GM18519 (cell line): ENCODE data around the gene IGSF9B.

Experiments
- ATAC-seq: cut with Tn5 transposase; IDR thresholded peaks from one replicate; pipeline ENCODE4 v1.9.1; 2021; ENCODE audit warnings: mild to moderate bottlenecking, moderate library complexity; ENCODE audit not compliant: unreplicated experiment, low FRiP score

IGSF9B gene

DNA sequence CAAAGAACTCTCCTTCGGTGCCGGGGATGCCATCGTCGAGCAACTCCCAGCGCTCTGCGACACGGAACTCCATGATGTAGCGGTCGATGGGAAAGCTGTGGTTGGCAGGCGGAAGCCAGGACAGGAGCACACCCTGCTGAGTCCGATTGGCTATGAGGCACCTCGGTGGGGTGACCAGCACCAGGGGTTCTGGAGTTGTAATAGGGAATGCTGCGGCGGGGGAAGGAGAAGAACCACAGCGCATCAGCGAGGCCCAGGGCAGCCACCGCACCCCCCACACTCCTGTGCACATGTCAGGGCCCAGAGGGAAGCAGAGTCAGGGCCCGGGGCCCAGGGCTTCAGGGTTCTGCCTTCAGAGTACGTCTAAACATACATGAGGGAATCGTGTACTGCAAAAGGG lies 31.0 kb downstream of the IGSF9B start:
- no peak for ATAC-seq

DNA sequence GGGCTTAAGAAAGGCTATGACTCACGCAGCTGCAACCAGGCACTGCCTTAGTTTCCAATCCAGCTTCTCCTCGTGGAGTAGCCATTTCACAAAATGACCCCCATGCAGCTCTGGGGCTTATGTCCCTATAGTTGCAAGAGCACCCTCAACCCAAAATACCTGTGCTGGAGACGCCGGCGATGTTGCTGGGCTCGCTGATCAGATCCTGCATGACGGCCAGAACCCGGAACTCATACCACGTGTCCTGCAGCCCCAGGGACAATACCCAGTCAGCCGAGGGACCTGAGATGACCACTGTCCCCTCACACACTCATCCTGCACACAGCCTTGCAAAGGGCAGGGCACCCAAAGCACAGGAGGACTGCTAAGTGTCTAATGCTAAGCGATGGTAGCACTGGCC lies 32.1 kb downstream of the IGSF9B start:
- no peak for ATAC-seq

DNA sequence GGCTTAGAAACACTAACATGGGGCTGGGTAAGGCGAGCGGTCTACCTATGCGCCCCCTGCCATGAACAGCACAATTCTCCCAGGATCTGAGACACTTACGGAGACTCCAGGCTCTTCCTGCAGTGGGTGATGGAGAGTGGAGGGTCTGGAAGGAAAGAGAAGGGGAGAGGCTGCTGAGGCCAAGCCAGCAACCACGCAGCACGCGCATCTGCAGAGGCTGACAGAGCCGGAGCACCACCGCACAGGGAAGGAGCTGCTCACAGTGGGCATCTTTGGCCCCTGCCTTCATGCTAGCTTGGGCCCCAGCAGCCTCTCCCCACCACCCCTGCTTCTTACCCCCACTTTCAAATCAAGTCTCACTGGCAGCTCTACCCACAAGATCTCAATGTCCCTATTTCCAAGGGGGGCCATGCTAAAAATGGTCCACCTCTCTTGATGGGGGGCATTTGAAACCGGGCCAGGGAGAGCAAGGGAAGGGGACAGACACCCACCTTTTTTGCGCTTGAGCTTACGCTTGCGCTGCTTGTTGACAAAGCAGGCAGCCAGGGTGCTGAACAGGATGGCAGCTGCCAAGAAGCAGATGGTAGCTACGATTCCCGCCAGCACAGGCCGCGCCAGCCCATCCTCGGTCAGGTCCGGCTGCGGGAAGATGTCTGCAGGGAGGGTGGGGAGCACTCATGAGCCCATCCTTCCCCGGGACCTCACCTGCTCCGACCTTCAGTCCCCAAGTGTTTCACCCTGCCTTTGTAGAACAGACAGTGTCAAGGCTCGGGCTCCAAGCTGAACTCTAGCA lies 34.5 kb downstream of the IGSF9B start:
- ATAC-seq: no peak

DNA sequence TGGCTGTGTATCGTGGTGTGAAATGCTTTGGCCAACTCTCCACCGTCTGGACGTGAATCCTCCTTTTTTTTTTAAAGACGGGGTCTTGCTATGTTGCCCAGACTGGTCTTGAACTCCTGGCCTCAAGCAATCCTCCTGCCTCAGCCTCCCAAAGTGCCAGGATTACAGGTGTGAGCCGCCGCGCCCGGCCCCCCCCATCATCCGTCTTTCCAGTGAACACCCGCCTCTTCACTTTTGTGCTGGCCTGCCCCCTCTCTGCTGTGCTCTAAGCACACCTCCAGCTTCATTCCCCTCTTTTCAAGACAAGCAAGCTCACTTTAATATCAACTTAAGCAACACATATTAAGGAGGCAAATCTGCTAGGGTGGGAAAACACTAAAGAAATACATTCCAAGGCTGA lies 35.3 kb downstream of the IGSF9B start:
- no peak for ATAC-seq

DNA sequence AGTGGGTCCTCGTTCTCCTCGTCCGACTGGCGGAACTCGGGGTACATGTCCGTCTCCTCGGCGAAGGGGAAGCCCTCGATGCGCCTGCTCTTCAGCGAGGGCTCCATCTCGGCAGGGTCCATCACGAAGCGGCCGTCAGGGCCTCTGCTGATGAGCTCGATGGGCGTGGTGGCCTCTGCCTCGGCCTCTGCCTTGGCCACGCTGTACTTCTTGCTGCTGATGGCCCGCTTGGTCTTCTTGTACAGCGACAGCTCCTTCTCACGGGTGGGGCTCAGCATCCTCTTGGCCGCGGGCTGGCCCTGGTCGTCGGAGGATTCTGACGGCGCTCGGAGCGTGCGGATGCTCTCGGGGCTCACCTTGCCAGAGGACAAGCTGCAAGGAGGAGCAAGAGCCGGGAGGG lies 35.7 kb downstream of the IGSF9B start:
- no peak for ATAC-seq

DNA sequence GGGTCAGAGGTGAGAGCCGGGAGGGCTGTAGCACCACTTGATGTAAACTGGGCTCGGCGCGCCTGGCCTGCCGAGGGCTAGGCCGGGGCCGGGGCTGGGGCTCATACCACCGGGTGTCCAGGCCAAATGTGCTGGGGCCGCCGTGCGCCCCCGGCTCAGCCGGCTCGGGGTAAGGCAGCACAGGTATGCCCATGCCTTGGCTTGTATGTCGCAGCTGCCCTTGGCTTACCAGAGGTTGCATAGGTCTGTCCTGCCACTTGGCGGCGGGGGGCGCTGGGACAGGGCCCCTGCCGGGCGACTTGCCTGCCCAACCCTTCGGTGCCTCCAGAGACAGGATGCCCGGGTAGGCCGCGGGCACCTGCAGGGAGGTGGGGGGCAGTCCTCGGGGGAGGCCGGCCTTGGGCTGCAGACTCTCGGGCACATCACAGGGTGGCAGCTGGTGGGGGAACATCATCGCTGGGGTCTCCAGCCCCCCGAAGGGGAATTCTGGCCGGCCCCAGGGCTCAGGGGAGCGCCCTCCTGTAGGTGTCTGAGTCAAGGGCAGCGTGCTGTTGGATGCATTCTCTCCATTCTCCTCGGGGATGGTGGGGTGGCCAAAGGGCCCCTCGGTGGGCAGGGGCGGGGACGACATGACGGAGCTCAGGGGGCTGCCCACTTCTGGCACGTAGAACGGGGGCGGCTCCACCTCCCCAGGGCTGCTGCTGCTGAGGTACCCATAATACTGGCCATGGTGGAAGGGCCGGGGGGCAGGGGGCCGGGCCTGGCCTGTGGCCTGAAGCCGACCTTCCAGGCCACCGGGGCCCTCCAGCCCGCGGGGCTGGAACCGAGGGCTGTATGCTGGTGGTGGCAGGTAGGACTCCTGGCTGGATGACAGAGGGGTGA lies 36.4 kb downstream of the IGSF9B start:
- ATAC-seq: no peak

DNA sequence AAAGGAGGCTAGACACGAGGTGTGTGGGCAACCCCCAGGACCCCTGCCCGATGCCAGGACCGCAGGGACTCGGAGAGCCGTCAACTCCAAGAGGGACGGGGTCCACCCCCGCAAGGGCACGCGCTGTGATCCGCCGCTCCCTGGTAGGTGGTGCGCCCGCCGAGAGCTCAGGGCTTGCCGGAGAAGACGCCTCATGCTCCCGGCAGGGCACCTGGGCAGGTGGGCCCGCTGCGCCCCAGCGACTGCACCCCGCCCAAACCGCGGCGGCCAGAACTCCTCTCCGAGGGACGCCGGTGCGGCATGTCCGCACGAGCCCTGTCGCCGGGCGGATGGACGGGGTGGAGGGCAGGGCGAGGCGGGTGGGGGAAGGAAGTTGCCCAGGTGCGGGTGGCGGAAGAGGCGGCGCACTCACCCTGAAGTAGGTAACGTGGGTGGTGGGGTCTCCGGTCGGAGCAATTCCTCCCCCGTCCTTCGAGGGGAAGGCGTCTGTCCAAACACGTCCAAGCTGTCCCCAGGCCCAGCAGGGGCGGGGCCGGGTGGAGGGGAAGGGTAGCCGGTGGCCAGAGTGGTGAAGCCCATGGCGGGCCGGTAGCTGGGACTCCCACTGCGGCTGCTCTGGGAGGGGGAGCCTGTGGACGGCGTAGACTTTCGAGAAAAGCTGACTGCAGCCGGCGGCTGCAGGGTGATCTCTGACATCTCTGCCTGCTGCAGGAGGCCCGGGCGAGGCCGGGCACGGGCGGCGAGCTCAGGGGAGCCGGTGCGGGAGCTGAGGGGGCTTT lies 37.2 kb downstream of the IGSF9B start:
- ATAC-seq: no peak

DNA sequence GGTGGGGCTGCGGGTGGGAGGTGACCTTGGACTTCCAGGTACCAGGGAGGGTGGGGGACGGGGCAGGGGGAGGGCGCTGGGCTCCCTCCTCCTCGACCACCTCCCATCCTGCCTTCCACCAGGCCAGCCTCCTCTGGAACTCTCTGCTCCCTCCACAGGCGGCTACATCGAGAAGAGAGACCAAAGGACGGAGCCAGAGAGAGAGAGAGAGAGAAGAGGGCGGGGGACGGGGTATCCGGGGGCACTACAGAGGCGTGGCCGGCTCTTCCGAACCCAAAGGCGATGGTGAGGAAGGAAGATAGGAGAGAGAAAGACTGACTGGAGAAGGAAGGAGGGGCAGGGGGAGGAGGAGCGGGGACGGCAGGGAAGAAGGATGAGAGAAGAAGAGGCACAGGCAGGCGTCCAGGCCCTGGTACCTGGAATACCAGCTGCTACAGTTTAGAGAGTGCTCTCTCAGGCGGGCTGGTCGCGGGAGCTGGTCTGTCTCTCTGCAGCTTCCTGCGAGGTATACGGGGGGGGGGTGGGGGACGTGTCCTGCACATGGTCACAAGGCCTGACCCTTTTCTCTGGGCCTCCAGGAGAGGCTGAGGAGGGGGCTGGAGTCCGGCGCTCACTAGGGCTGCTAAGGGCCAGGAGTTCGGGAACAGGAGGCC lies 38.0 kb downstream of the IGSF9B start:
- no peak for ATAC-seq

DNA sequence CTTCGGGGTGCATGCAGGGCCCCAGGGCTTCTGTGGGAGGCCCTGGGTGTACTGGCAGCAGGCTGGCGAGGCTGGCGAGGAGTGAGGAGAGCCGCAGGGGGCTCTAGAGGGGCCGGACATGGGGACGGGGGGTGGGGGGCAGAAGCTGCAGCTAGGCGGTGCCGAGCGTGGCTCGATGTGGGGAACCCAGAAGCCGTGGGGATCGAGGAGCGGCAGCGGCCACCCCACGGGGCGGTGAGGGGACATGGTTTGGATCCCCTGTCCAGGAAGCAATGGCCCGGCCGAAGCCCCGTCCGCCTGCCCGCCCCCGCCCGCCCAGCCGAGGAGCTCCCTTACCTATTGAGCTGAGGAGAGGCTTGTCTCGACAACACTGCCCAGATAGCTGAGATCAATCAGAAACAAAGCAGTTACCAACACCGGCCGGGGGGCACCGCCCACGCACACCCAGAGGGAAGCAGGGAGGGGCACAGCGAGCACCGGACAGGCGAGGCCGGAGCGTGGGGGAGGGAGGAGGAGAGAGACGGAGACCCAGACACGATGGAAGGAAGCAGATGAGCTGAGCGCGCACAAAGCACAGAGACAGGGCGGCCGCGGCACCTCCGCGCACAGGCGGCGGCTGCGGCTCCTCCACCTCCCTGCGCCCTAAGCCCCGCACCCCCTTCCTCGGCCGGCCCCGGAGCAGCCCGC lies 38.7 kb downstream of the IGSF9B start:
- no peak for ATAC-seq

DNA sequence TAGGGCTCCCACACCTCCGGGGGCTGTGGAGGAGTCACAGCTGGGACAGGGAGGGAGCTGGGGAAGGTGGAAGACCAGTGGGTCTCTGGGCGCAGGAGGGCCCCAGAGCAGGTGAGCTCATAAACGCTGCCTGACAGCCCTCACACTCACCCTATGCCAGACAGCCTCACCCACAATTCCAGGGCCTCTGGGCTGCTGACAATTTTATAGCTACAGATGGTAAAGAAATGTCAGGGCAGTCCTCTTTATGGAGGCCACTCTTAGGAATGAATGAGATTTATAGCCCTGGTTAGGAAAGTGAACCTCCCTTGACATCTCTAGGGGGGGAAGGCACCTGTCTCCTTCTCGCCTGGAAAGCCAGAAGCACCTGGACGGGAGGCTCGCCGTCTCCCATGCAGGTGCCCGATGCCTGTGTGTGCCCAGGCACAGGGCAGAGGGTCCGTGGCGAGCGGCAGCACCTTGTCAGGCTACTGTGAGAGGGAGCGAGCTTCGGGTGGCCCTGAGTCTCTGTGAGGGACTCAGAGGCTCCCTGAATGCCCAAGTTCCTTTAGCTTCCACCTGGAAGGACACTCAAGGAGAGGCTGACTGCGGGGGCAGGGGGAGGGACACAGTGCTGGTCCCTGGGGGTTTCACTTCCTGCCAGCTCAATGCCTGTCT lies 39.9 kb downstream of the IGSF9B start:
- ATAC-seq: no peak

DNA sequence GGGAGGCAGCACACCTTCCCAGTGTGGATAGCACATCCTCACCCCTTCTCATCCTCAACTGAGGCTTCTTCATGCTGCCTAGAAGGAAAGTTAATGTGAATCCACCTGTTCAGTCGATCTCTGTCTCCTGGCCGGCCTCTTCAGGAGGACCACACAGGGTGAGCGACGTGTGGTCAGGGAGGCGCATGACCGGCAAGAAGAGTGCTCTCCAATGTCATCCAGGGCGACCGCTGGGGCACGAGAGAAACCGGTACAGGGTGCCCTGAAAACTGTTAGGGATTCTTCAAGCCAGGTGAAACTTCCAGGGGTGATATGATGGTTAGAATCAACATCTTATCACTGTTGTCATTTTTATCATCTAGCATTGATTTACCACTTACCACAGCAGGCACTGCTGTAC lies 43.0 kb downstream of the IGSF9B start:
- ATAC-seq: no peak

DNA sequence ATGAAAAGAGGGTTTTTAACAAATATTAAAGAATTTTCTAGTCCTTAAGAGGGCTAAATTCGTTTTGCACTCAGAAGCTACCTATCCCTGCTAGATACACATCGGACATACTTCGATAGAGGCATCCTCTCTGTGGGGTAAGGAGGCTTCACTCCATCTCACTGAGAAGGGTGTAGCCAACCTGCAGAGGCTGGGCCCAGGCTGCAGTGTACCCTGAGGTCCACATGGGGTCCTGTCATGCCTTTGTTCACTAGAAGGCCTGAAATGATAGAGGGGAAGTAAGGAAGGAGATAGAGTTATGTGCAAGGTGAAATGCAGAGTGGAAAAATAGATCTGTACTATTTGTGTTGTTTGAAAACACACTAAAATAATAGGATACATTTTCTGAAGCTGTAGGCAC lies 45.6 kb downstream of the IGSF9B start:
- peak; percentile 58 for ATAC-seq

DNA sequence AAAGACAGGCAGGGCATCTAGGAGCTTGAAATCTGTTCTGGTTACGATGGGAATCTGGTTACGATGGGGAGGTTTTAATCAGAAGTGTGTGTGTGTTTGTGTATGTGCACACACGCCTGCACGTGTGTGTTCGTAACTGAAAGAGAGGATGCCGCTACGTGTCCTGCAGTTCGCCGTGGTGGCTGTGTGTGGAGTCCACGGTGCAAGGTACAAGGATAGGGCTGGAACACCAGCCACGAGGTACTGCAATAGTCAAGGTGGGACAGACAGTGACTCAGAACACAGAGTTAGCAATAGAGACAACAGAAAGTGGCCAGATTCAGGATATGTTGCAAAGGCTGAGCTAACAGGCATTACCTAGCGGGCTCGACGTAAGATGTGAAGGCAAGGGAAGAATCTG lies 46.7 kb downstream of the IGSF9B start:
- no peak for ATAC-seq

DNA sequence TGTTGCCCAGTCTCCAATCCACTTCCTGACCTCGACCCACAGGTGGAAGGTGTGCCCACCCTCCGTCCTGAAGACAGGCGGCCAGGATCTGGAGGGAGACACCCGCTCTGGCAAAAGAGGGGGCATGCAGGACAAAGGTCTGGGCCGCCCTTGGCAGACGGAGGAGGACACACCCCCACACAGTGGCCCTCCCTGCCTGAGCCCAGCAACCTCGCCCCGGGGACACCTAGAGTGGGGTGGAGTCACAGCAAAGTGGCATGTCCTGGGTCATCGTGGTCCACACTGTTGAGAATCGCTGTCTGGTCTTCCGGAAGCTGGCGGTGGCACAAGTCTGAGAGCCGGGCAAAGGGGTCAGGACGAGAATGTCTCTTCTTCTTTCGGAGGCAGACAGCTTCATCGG lies 47.9 kb downstream of the IGSF9B start:
- no peak for ATAC-seq

DNA sequence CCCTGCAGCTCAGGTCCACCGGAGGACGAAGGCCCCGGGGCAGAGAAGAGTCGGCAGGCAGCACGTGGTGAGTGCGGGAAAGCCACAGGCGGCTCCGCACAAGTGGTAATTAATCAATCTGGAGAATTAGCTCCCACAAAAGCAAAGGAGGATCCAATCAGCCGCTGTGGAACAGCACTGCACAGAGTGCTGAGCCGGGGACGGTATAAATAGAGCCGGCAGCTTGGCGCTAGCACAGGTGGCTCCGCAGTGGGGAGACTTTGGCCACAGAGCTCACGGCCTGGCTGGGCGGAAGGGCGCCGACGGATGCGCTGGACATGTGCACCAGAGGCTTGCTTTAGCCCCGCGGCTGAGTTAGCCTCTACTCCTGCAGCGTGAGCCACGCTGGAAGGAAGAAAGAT lies 48.9 kb downstream of the IGSF9B start:
- no peak for ATAC-seq

DNA sequence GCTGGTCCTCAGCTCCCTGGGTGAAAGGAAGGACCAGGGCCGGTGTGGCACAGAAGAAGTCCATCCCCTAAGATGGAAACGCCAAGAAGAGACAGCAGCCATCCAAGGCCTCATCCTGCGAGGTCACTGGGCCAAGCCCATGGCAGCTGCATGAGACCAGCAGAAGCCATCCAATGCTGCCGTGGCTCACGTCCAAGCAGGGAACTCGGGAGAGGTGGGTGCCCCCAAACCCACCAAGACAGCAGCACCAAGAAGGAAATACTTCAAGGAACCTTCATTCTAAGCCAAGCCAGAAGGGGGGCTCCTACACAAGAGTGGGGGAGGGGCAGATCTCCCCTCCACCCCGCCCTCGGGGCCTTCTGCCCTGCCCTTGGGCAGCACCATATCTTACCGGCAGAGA lies 49.6 kb downstream of the IGSF9B start:
- no peak for ATAC-seq

DNA sequence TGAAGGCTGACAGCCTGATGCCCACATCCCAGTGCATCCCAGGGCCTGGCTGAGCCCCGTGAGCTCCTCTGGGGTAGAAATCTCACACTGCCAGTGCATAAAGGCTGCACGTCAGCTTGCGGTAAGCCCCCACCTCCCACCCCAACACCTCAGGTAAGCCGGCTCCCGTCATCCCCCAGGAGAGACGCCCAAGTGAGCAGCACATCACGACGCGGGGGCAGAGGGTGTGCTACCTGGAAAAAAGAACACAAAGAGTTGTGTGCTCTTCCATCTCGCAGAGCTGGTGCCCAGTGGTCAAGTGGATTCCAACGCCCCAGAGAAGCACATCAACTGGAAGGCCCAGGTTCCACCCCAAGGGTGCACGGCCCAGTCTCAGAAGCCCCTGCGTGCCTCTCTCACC lies 50.0 kb downstream of the IGSF9B start:
- ATAC-seq: no peak

DNA sequence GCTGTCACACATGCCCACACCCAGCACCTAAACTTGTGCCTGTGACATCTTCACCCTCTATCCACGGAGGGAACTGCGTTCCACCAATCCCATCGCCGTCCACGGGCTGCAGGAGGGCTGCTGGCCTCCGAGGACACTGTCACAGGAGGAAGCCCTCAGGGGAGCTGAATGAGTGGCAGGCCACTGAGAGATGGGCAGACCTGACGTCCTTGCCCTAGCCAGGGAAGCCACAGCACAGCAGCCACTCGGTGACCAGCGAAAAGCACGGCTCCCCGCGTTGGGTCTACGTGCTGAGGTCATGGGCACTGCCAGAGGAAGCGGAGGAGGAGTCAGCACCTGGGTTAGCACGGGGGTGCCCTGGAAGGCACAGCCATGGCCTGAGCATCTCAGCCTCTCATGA lies 50.5 kb downstream of the IGSF9B start:
- no peak for ATAC-seq

DNA sequence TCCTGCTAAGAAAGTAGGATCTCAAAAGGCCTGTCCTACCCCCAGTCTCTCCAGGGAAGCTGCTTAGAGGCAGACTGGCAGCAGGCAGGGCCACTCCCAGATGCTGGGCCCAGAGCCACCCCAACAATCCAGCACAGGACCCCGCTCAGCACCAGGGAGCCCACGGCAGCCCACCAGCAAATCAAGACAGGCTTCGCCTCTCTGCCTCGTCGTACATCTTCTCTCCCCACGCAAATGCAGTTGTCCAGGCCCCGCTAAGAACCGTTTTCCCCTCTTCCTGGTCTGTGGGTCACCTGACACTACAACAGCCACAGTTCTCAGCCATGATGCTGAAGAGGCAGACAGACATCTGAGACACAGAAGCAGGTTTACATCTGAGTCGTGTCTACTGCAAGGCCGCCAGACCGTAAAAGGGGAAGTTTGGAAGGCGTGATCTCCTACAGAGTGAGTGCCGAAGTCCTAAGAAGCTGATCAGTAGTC lies 51.1 kb downstream of the IGSF9B start:
- ATAC-seq: no peak
